ENCODE measurements around the gene KRT82.

- TF ChIP-seq POLR2A (IDR thresholded peaks at IDR 0.05; ENCODE audit: control extremely low read depth in 1 of 2, low read depth in 2 of 2, low read length in 2 of 2) = no peak
- TF ChIP-seq TEAD4 (IDR thresholded peaks at IDR 0.05; ENCODE audit: low read depth, low read length) = no peak
- no peak for TF ChIP-seq CTCF (IDR thresholded peaks at IDR 0.05; ENCODE audit: control extremely low read depth in 1 of 3, insufficient read depth in 1 of 3, low read depth in 1 of 3, low read length in 3 of 3)
- no peak for TF ChIP-seq MAFK (IDR thresholded peaks at IDR 0.05; ENCODE audit: low read depth, low read length)
- TF ChIP-seq SP2 (IDR thresholded peaks at IDR 0.05; ENCODE audit: low read length) = no peak
- TF ChIP-seq ASH2L (IDR thresholded peaks at IDR 0.05; ENCODE audit: low read length) = no peak
- TF ChIP-seq RAD21 (IDR thresholded peaks at IDR 0.05 in 1 of 2, conservative IDR thresholded peaks at IDR 0.05 in 1 of 2; ENCODE audit: low read depth in 2 of 2, low read length in 2 of 2) = no peak
- TF ChIP-seq GABPA (IDR thresholded peaks at IDR 0.05; ENCODE audit: borderline replicate concordance, insufficient read depth, low read length) = no peak
- TF ChIP-seq CBX8 (IDR thresholded peaks at IDR 0.05; ENCODE audit: borderline replicate concordance, low read depth, low read length) = no peak
These were observed 3.1 kb downstream of the KRT82 start for GRCh38 chr12:52402873-52403540.
